ENCODE measurements around the gene ZNF319.

ZNF319 gene

DNA sequence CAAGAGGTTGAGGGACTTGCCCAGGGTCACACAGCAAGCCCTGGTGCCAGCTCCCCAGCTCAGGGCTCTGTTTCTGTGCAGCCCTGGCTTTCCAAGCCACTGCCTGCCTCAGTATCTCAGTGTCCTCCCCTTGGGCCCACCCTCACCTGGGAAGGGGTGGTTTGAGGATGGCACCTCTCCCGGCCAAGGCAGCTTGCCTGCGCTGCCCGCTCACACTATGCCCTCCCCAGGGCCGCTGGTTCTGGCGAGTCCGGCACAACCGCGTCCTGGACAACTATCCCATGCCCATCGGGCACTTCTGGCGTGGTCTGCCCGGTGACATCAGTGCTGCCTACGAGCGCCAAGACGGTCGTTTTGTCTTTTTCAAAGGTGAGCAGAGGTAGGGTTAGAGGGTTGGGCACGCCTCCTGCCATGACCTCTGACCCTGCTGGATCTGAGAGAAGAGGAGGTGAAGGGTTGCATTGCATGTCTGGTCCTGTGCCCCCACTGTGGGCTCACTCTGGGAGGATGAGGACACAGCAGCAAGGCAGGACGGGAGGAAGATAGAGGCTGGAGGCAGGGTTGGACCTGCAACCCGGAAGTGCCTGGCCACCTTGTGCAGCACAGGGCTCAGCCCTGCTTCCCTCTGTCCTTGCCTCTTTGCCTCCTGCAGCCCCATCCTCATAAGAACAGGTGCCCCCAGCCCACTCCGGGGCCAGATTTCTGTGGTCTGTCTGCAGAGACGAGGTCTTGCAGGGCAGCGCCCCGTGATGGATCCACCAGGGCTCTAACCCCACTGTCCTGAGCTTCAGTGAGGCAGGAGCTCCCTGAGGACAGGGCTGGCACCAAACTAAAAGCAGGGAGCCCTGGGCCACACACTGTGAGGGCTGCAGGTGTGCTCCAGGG, 41.8 kb upstream of the ZNF319 start:
- Histone ChIP-seq H3K4me3 (ENCODE audit: low read length) (no peak overlapping the region), H3K27me3 (ENCODE audit: control insufficient read depth, insufficient read depth, low read length) (no peaks in the 10 kb centered on the region), H3K36me3 (ENCODE audit: control insufficient read depth, insufficient read depth, low read length) (peaks cover 35% of the 10 kb centered on the region), H3K9ac (ENCODE audit: low read length) (no peak overlapping the region), H3K9me3 (ENCODE audit: control insufficient read depth, low read length) (no peaks in the 10 kb centered on the region), H3K4me1 (ENCODE audit: control insufficient read depth, insufficient read depth, low read length) (peaks cover 9% of the 10 kb centered on the region)

GRCh38 chr16:58041628-58041955, 41.1 kb upstream of the ZNF319 start:
- H3K27me3 ChIP-seq (ENCODE audit: control insufficient read depth, insufficient read depth, low read length): no peaks in the 10 kb centered on the region
- H3K4me3 ChIP-seq (ENCODE audit: low read length): no peak overlapping the region
- no peaks in the 10 kb centered on the region for H3K9me3 ChIP-seq (ENCODE audit: control insufficient read depth, low read length)
- no peak overlapping the region for H3K9ac ChIP-seq (ENCODE audit: low read length)
- H3K36me3 ChIP-seq (ENCODE audit: control insufficient read depth, insufficient read depth, low read length): peaks cover 35% of the 10 kb centered on the region
- H3K4me1 ChIP-seq (ENCODE audit: control insufficient read depth, insufficient read depth, low read length): peaks cover 3% of the 10 kb centered on the region

GRCh38 chr16:58040945-58041627, 40.6 kb upstream of the ZNF319 start:
- H3K36me3 ChIP-seq (ENCODE audit: control insufficient read depth, insufficient read depth, low read length): peaks cover 35% of the 10 kb centered on the region
- H3K4me1 ChIP-seq (ENCODE audit: control insufficient read depth, insufficient read depth, low read length): peaks cover 6% of the 10 kb centered on the region
- H3K27me3 ChIP-seq (ENCODE audit: control insufficient read depth, insufficient read depth, low read length): no peaks in the 10 kb centered on the region
- no peaks in the 10 kb centered on the region for H3K9me3 ChIP-seq (ENCODE audit: control insufficient read depth, low read length)
- no peak overlapping the region for H3K9ac ChIP-seq (ENCODE audit: low read length)
- H3K4me3 ChIP-seq (ENCODE audit: low read length): no peak overlapping the region

GRCh38 chr16:58040496-58040846, 40.0 kb upstream of the ZNF319 start:
- Histone ChIP-seq H3K27me3 (ENCODE audit: control insufficient read depth, insufficient read depth, low read length) (no peaks in the 10 kb centered on the region), H3K4me3 (ENCODE audit: low read length) (no peak overlapping the region), H3K36me3 (ENCODE audit: control insufficient read depth, insufficient read depth, low read length) (peaks cover 35% of the 10 kb centered on the region), H3K9ac (ENCODE audit: low read length) (no peak overlapping the region), H3K9me3 (ENCODE audit: control insufficient read depth, low read length) (no peaks in the 10 kb centered on the region), H3K4me1 (ENCODE audit: control insufficient read depth, insufficient read depth, low read length) (peaks cover 12% of the 10 kb centered on the region)

- Histone ChIP-seq H3K27me3 (ENCODE audit: control insufficient read depth, insufficient read depth, low read length) (no peaks in the 10 kb centered on the region), H3K9ac (ENCODE audit: low read length) (no peak overlapping the region), H3K9me3 (ENCODE audit: control insufficient read depth, low read length) (no peaks in the 10 kb centered on the region), H3K4me3 (ENCODE audit: low read length) (no peak overlapping the region), H3K4me1 (ENCODE audit: control insufficient read depth, insufficient read depth, low read length) (peaks cover 15% of the 10 kb centered on the region), H3K36me3 (ENCODE audit: control insufficient read depth, insufficient read depth, low read length) (peaks cover 35% of the 10 kb centered on the region)
Observed at GRCh38 chr16:58039829-58040495, 39.5 kb upstream of the ZNF319 start.

- no peaks in the 10 kb centered on the region for H3K27me3 ChIP-seq (ENCODE audit: control insufficient read depth, insufficient read depth, low read length)
- H3K9ac ChIP-seq (ENCODE audit: low read length): no peak overlapping the region
- peaks cover 25% of the 10 kb centered on the region for H3K4me1 ChIP-seq (ENCODE audit: control insufficient read depth, insufficient read depth, low read length)
- H3K36me3 ChIP-seq (ENCODE audit: control insufficient read depth, insufficient read depth, low read length): peaks cover 24% of the 10 kb centered on the region
- no peaks in the 10 kb centered on the region for H3K9me3 ChIP-seq (ENCODE audit: control insufficient read depth, low read length)
- H3K4me3 ChIP-seq (ENCODE audit: low read length): no peak overlapping the region
Observed at GRCh38 chr16:58038219-58038641, 37.8 kb upstream of the ZNF319 start.

- peaks cover 33% of the 10 kb centered on the region for H3K4me1 ChIP-seq (ENCODE audit: control insufficient read depth, insufficient read depth, low read length)
- H3K9me3 ChIP-seq (ENCODE audit: control insufficient read depth, low read length): no peaks in the 10 kb centered on the region
- H3K4me3 ChIP-seq (ENCODE audit: low read length): no peak overlapping the region
- H3K9ac ChIP-seq (ENCODE audit: low read length): no peak overlapping the region
- peaks cover 19% of the 10 kb centered on the region for H3K36me3 ChIP-seq (ENCODE audit: control insufficient read depth, insufficient read depth, low read length)
- no peaks in the 10 kb centered on the region for H3K27me3 ChIP-seq (ENCODE audit: control insufficient read depth, insufficient read depth, low read length)
Observed at GRCh38 chr16:58037365-58038057, 37.0 kb upstream of the ZNF319 start.

DNA sequence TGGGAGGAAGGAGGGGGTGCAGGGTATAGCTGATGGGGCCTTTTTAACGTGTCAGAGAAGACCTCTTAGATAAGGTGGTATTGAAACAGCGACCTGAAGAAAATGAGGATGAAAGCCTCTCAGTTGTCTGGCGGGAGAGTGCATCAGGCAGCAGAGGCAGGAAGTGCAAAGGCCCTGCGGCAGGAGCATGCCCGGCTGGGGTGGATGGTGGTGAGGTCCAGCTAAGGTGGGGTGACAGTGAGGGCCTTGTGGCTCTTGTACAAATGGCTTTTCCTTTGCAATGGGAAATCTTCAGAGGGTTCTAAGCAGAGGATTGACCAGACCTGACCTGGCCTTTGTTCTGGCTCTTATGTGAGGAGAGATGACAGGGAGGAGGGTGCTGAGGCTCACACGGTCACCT, 36.5 kb upstream of the ZNF319 start:
- Histone ChIP-seq H3K4me3 (ENCODE audit: low read length) (no peak overlapping the region), H3K36me3 (ENCODE audit: control insufficient read depth, insufficient read depth, low read length) (peaks cover 13% of the 10 kb centered on the region), H3K9ac (ENCODE audit: low read length) (no peak overlapping the region), H3K27me3 (ENCODE audit: control insufficient read depth, insufficient read depth, low read length) (no peaks in the 10 kb centered on the region), H3K9me3 (ENCODE audit: control insufficient read depth, low read length) (no peaks in the 10 kb centered on the region), H3K4me1 (ENCODE audit: control insufficient read depth, insufficient read depth, low read length) (peaks cover 38% of the 10 kb centered on the region)

GRCh38 chr16:58035356-58036170, 35.1 kb upstream of the ZNF319 start:
- Histone ChIP-seq H3K9ac (ENCODE audit: low read length) (no peak overlapping the region), H3K36me3 (ENCODE audit: control insufficient read depth, insufficient read depth, low read length) (peaks cover 2% of the 10 kb centered on the region), H3K27me3 (ENCODE audit: control insufficient read depth, insufficient read depth, low read length) (no peaks in the 10 kb centered on the region), H3K9me3 (ENCODE audit: control insufficient read depth, low read length) (no peaks in the 10 kb centered on the region), H3K4me1 (ENCODE audit: control insufficient read depth, insufficient read depth, low read length) (peaks cover 52% of the 10 kb centered on the region), H3K4me3 (ENCODE audit: low read length) (no peak overlapping the region)

DNA sequence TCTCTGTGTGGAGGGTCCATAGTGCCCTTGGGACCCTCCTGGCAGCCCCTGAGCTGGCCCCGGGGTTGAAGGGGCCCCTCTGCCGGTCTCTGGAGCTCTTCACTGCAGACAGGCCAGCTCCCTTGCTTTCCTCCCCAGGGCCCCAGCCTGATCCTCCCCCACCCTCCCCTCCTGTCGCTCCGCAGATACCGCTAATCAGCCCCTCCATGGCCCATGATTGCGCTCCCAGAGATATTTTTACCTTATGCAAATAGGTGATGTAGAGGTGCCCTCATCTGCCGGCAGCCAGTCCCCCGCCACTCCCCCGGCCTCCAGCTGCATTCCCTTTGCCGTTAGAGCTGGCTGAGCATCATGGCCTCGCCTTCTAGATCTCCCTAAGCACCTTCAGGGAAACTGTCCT, 34.3 kb upstream of the ZNF319 start:
- no peaks in the 10 kb centered on the region for H3K36me3 ChIP-seq (ENCODE audit: control insufficient read depth, insufficient read depth, low read length)
- H3K27me3 ChIP-seq (ENCODE audit: control insufficient read depth, insufficient read depth, low read length): no peaks in the 10 kb centered on the region
- H3K4me1 ChIP-seq (ENCODE audit: control insufficient read depth, insufficient read depth, low read length): peaks cover 60% of the 10 kb centered on the region
- H3K9ac ChIP-seq (ENCODE audit: low read length): no peak overlapping the region
- no peaks in the 10 kb centered on the region for H3K9me3 ChIP-seq (ENCODE audit: control insufficient read depth, low read length)
- no peak overlapping the region for H3K4me3 ChIP-seq (ENCODE audit: low read length)

DNA sequence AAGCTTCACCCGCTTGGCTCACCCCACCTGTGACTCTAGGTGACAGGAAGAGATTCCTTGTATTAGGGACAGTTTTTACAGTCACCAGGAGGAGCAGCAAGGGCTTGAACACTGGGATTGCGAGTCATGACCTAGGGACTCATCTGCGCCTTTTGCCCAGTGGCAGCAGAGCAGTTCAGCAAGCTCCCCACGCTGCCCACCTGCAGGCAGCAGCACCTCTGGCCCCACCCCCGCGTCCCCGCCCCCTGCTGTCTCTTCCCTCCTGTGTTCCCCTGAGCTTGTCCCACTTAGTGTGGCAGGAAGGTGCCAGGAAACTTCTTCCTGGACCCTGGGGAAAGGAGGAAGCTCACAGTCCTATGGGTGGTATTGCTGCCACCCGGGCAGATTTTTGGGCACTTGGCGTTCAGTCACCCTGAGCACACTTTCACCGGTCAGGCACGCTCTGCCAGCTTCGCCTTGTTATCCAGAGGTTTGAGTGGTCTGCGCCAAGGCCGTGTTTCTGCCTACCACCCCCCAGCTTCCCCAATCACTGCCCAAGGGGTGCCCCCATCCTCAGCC, 33.7 kb upstream of the ZNF319 start:
- H3K36me3 ChIP-seq (ENCODE audit: control insufficient read depth, insufficient read depth, low read length): no peaks in the 10 kb centered on the region
- no peaks in the 10 kb centered on the region for H3K27me3 ChIP-seq (ENCODE audit: control insufficient read depth, insufficient read depth, low read length)
- no peak overlapping the region for H3K9ac ChIP-seq (ENCODE audit: low read length)
- peaks cover 66% of the 10 kb centered on the region for H3K4me1 ChIP-seq (ENCODE audit: control insufficient read depth, insufficient read depth, low read length)
- H3K4me3 ChIP-seq (ENCODE audit: low read length): no peak overlapping the region
- no peaks in the 10 kb centered on the region for H3K9me3 ChIP-seq (ENCODE audit: control insufficient read depth, low read length)
